ENCODE measurements around the gene UTP25.
"Not testable (repeated sequence)": the region's sequence is repeated elsewhere in the genome, so short reads cannot be mapped to it uniquely, and the experiment has no call there.

Gene UTP25

GRCh38 chr1:209890641-209891330 lies 63.0 kb downstream of the UTP25 start:
- DNase-seq = no peak

- no peak for DNase-seq
Observed at GRCh38 chr1:209893751-209894150, 66.0 kb downstream of the UTP25 start.

- no peak for DNase-seq
Observed at GRCh38 chr1:209895709-209896108, 67.9 kb downstream of the UTP25 start.

- DNase-seq = no peak
Observed at GRCh38 chr1:209896346-209896745, 68.6 kb downstream of the UTP25 start.

- DNase-seq = not testable (repeated sequence)
Observed at GRCh38 chr1:209898271-209898670, 70.5 kb downstream of the UTP25 start.

GRCh38 chr1:209898851-209899250 lies 71.1 kb downstream of the UTP25 start:
- not testable (repeated sequence) for DNase-seq

GRCh38 chr1:209899948-209900347 lies 72.2 kb downstream of the UTP25 start:
- no peak for DNase-seq

- DNase-seq = no peak
Observed at GRCh38 chr1:209900734-209901133, 73.0 kb downstream of the UTP25 start.

- no peak for DNase-seq
Observed at GRCh38 chr1:209901211-209901610, 73.4 kb downstream of the UTP25 start.

GRCh38 chr1:209904774-209905173 lies 77.0 kb downstream of the UTP25 start:
- not testable (repeated sequence) for DNase-seq
